K562 (cell line): Measurements from ENCODE around the gene FGG. TPM values are rescaled to one million over a fixed set of nuclear protein-coding genes. Genes with fewer than 3 reads are reported as not detected.

ENCODE experiments used
- ATAC-seq: fragments of 200-7000 bp; cut with Tn5 transposase; 3 replicates; pipeline ENCODE4 v1.9.1; 2020; ENCODE audit warnings: moderate library complexity
- BruUV-seq: library from RNA; stranded (reverse); fragments of 400-500 nt; replicated peaks from 2 replicates; lab custom pipeline; 2021; lab: Mats Ljungman, UMichigan
- CTCF ChIA-PET: fragments of 300-600 bp; formaldehyde crosslinking; extraction: SDS; loops from one replicate; lab custom pipeline; 2021; ENCODE audit warnings: low intra/inter-chr PET ratio; lab: Yijun Ruan, JAX
- POLR2A ChIA-PET: fragments of 300-600, 350-650 bp; sonication (Branson Sonifier 250); formaldehyde crosslinking; extraction: SDS; loops from one replicate; lab custom pipeline; 2021; ENCODE audit warnings: antibody characterized with exemption, inconsistent platforms; lab: Yijun Ruan, JAX
- DNase-seq, 4 experiments: peaks; one replicate each; pipeline versions ENCODE4 v3.0.0 to v3.0.0-alpha.2; 2011 to 2018; ENCODE audit warnings: low spot score in 3 of 4, mixed read lengths in 3 of 4; ENCODE audit errors: extremely low read depth in 1 of 4
- FAIRE-seq: peaks from 2 replicates; lab custom pipeline; 2011; peaks lifted over from hg19 to GRCh38; lab: Jason Lieb, UNC
- H2AFZ ChIP-seq: 2 replicates; pipeline ENCODE4 v1.6.0; 2011; ENCODE audit warnings: low read depth, low read length, control low read depth, inconsistent platforms
- H3K27ac ChIP-seq: fragments of 200-600 bp; 3 replicates; pipeline ENCODE4 v1.8.0; 2011; ENCODE audit warnings: low read depth, mild to moderate bottlenecking, control low read depth, inconsistent platforms, low read length, moderate library complexity, mixed read lengths; ENCODE audit errors: extremely low read depth
- H3K27me3 ChIP-seq, 2 experiments: fragments of 300-600 bp in 1 of 2; 2 replicates in 1 of 2; 3 replicates in 1 of 2; pipeline versions ENCODE4 v1.6.0 to v1.8.0; 2011; ENCODE audit warnings: inconsistent platforms in 2 of 2, low read length in 2 of 2, mild to moderate bottlenecking in 1 of 2, mixed read lengths in 1 of 2, moderate library complexity in 1 of 2; ENCODE audit not compliant: control insufficient read depth in 2 of 2, insufficient read depth in 2 of 2
- H3K36me3 ChIP-seq: fragments of 300-600 bp; 3 replicates; pipeline ENCODE4 v1.8.0; 2011; ENCODE audit warnings: mild to moderate bottlenecking, low read length, inconsistent platforms; ENCODE audit not compliant: control insufficient read depth, insufficient read depth
- H3K4me1 ChIP-seq, 2 experiments: fragments of 200-600 bp in 1 of 2; replicated peaks in 1 of 2; 2 replicates in 1 of 2; 3 replicates in 1 of 2; pipeline versions ENCODE4 v1.5.1 to v1.8.0; 2011; ENCODE audit warnings: inconsistent platforms in 2 of 2, low read length in 2 of 2, mild to moderate bottlenecking in 1 of 2, mixed read lengths in 1 of 2, moderate library complexity in 1 of 2; ENCODE audit not compliant: control insufficient read depth in 2 of 2, insufficient read depth in 2 of 2
- H3K4me2 ChIP-seq: 2 replicates; pipeline ENCODE4 v1.6.1; 2011; ENCODE audit warnings: low read length, control low read depth, inconsistent platforms, mixed read lengths; ENCODE audit not compliant: insufficient read depth
- H3K4me3 ChIP-seq: fragments of 200-600 bp; sonication (generic), shearing (Covaris generic); 2 replicates; pipeline ENCODE4 v1.5.1; 2016; ENCODE audit warnings: control low read depth, inconsistent platforms
- H3K79me2 ChIP-seq: fragments of 200-600 bp; 3 replicates; pipeline ENCODE4 v1.8.0; 2011; ENCODE audit warnings: low read length, inconsistent platforms; ENCODE audit not compliant: control insufficient read depth, insufficient read depth
- H3K9ac ChIP-seq, 2 experiments: 2 replicates each; pipeline versions ENCODE4 v1.6.0 to v1.6.1; 2011; ENCODE audit warnings: low read depth in 2 of 2, low read length in 2 of 2, control low read depth in 1 of 2, inconsistent platforms in 1 of 2, mild to moderate bottlenecking in 1 of 2, mixed read lengths in 1 of 2; ENCODE audit not compliant: insufficient read depth in 1 of 2
- H3K9me1 ChIP-seq: one replicate; pipeline ENCODE4 v1.6.0; 2011; ENCODE audit warnings: inconsistent platforms, mild to moderate bottlenecking, low read length, moderate library complexity; ENCODE audit not compliant: control insufficient read depth, insufficient read depth
- H3K9me3 ChIP-seq: replicated peaks from 2 replicates; pipeline ENCODE4 v1.5.1; 2011; ENCODE audit warnings: low read depth, low read length, inconsistent platforms; ENCODE audit not compliant: control insufficient read depth, insufficient read depth
- H4K20me1 ChIP-seq: replicated peaks from 2 replicates; pipeline ENCODE4 v1.6.1; 2011; ENCODE audit warnings: low read length, inconsistent platforms, mixed read lengths; ENCODE audit not compliant: control insufficient read depth, insufficient read depth
- BRCA1 ChIP-seq, 2 experiments: fragments of 450-650 bp in 1 of 2; sonication (generic) in 1 of 2; formaldehyde crosslinking in 1 of 2; IDR thresholded peaks; 2 replicates each; pipeline versions ENCODE4 v1.5.0 to v1.6.1; 2017 to 2020; ENCODE audit warnings: mild to moderate bottlenecking in 1 of 2, missing genetic modification reagents in 1 of 2
- CBX3 ChIP-seq, 2 experiments: IDR thresholded peaks; 1 replicate in 1 of 2; 2 replicates in 1 of 2; pipeline ENCODE4 v1.6.1; 2012; ENCODE audit warnings: inconsistent platforms in 2 of 2, low read length in 2 of 2, borderline replicate concordance in 1 of 2, control low read depth in 1 of 2
- CREM ChIP-seq: IDR thresholded peaks from 2 replicates; pipeline ENCODE4 v1.6.1; 2014; ENCODE audit warnings: antibody characterized with exemption, low read depth
- FUS ChIP-seq: fragments of 200-400 bp; formaldehyde crosslinking; optimal IDR thresholded peaks from 2 replicates; pipeline ENCODE3; 2017; ENCODE audit warnings: low read depth, low read length
- HDAC2 ChIP-seq: fragments of 450-650 bp; IDR thresholded peaks from 2 replicates; pipeline ENCODE4 v1.6.1; 2016; ENCODE audit warnings: mild to moderate bottlenecking
- MEF2A ChIP-seq: IDR thresholded peaks from 2 replicates; pipeline ENCODE4 v1.6.1; 2011; ENCODE audit warnings: low read depth, mild to moderate bottlenecking, low read length, moderate library complexity; ENCODE audit not compliant: control insufficient read depth
- PRMT5 ChIP-seq: sonication (generic); formaldehyde crosslinking; IDR thresholded peaks from 2 replicates; pipeline ENCODE4 v1.5.0; 2020; ENCODE audit warnings: missing genetic modification reagents
- PRPF4 ChIP-seq: fragments of 200-400 bp; formaldehyde crosslinking; IDR thresholded peaks from one replicate; pipeline ENCODE4 v1.6.1; 2017; ENCODE audit warnings: low read length, low read depth, mild to moderate bottlenecking; ENCODE audit not compliant: insufficient read depth, poor library complexity, severe bottlenecking
- SREBF1 ChIP-seq: fragments of 150-350 bp; IDR thresholded peaks from 2 replicates; pipeline ENCODE4 v1.6.1; 2014; ENCODE audit warnings: antibody characterized with exemption, low read depth, low read length, borderline replicate concordance
- STAT6 ChIP-seq: sonication (generic); formaldehyde crosslinking; IDR thresholded peaks from 2 replicates; pipeline ENCODE4 v1.8.1; 2023; ENCODE audit warnings: mild to moderate bottlenecking, missing genetic modification reagents
- ZNF41 ChIP-seq: fragments of 250-450 bp; sonication (Bioruptor Pico); conservative IDR thresholded peaks from 2 replicates; pipeline ENCODE4 v1.4.0; 2020; ENCODE audit warnings: mild to moderate bottlenecking
- WGBS: fragments of 100-300 bp; shearing (Covaris generic); methylation state at CpG from one replicate; pipeline ENCODE4 v1.1.6; 2016; ENCODE audit warnings: low coverage, mixed read lengths; ENCODE audit not compliant: insufficient coverage; ENCODE audit errors: missing lambda C conversion rate; 5-methylcytosine and 5-hydroxymethylcytosine counted together
- in situ Hi-C: fragments of 300-500 bp; cut with MboI; formaldehyde crosslinking; loops from 4 replicates; pipeline ENCODE4 v1.15.0; 2018; ENCODE audit warnings: inconsistent platforms, mixed read lengths
- intact Hi-C: fragments of 100-400 bp; cut with micrococcal nuclease; formaldehyde crosslinking; loops from 2 replicates; pipeline ENCODE4 v1.14.2; 2022
- polyA plus RNA-seq, 8 experiments: library from polyadenylated mRNA; depleted of rRNA in 4 of 8; stranded (reverse) in 5 of 8; unstranded in 3 of 8; fragments of >200 nt; fragmentation: Nextera tagmentation in 2 of 8; fragmentation: Illumina TruSeq in 1 of 8; extraction: Ambion mirVana in 2 of 8; extraction: Trizol in 1 of 8; gene quantifications; 2 replicates each; pipeline versions ENCODE4 v1.2.1 to v1.2.3, GENCODE V29; 2011 to 2014; ENCODE audit warnings: inconsistent platforms in 1 of 8, missing spikeins in 1 of 8
- total RNA-seq, 7 experiments: library from RNA; depleted of rRNA in 6 of 7; stranded (reverse); fragments of >200 nt in 6 of 7; fragmentation: Illumina TruSeq in 2 of 7; extraction: Trizol in 2 of 7; gene quantifications; 2 replicates each; pipeline versions ENCODE4 v1.2.1 to v1.2.3, GENCODE V29; 2011 to 2021; ENCODE audit warnings: low replicate concordance in 1 of 7

FGG gene
- total and polyA plus RNA-seq, 9 of the 15 experiments (the other 6 are each of a cell fraction or from before 2014, with no cell fraction given) = 0.08 to 2.2 (median 0.33) TPM; not detected in 2

DNA sequence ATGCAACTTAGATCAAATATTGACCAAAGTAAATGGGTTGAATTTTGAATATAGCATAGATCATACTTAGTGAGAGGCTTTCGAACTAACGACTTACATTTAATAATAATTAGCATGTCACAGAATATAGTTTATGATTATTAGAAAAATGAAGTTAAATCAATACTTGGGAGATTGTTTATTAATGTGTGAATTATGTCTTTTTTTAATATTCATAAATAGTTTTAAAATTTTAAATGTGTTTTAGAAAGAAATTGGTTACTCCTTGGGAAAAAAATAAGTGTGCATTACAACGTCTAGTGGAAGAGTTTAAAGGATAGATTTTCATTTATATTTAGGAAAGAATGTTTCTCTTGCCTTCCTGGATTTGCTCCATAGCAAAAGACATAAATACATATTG, 29.2 kb downstream of the FGG start (continued):
- no peak for TF ChIP-seq MEF2A
- no peak for TF ChIP-seq HDAC2
- no peak for TF ChIP-seq PRMT5 (CRISPR knock-in tag)
- TF ChIP-seq CBX3 (IDR thresholded peaks at IDR 0.05; ENCODE audit: borderline replicate concordance in 1 of 2, low read length in 2 of 2) = no peak
- TF ChIP-seq CREM = no peak
- TF ChIP-seq STAT6 (CRISPR knock-in tag) = no peak
- no peak for TF ChIP-seq PRPF4

DNA sequence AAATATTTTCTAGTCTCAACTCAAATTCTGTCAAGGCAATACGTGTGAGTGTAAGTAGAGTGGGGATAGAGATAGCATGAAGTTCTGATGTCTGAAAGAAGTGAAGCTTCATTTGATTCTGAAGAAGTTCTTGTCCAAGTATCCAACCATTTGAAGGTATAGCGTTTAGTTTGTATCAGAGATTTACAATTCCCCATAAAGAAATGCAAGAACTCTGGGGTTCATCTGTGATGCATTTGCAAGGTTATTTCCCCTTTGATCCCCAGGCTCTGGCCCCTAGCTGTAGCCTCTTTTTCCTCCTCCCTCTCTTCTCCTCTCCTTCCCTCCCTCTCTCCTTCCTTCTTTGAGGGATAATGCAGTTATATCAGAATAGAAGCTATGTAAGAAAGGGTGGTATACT, 29.7 kb downstream of the FGG start:
- no peaks in the 10 kb centered on the region for H3K36me3 ChIP-seq
- H3K9me3 ChIP-seq = no peaks in the 10 kb centered on the region
- no peaks in the 10 kb centered on the region for H3K79me2 ChIP-seq
- no peak for TF ChIP-seq ZNF41 (CRISPR knock-in tag)
- TF ChIP-seq FUS = no peak
- TF ChIP-seq BRCA1 (IDR thresholded peaks at IDR 0.05) = no peak
- TF ChIP-seq BRCA1 (CRISPR knock-in tag; IDR thresholded peaks at IDR 0.05) = no peak
- TF ChIP-seq SREBF1 = no peak
- TF ChIP-seq, all 486 proteins: peak for 0
- ATAC-seq = no peak
- WGBS = 4% methylated on average over 2 of the region's 2 CpGs
- ChIA-PET POLR2A (no interaction called here), CTCF (no interaction called here)
- BruUV-seq = no TSS peak
- Histone ChIP-seq H3K27ac (no peak overlapping the region), H2AFZ (no peak overlapping the region), H3K9me1 (no peaks in the 10 kb centered on the region), H3K4me2 (no peak overlapping the region), H3K9ac (no peak overlapping the region), H4K20me1 (no peaks in the 10 kb centered on the region), H3K4me3 (no peak overlapping the region), H3K27me3 (no peaks in the 10 kb centered on the region), H3K4me1 (no peaks in the 10 kb centered on the region; a peak in 1 of 5 replicates)
- DNase-seq = no peak
- no peak for FAIRE-seq
- in situ Hi-C loops = no loop called here
- intact Hi-C loops = no loop called here
